WERI-Rb-1 (cell line): ENCODE measurements around the gene PIKFYVE.
"Not testable (repeated sequence)": the region's sequence is repeated elsewhere in the genome, so short reads cannot be mapped to it uniquely, and the experiment has no call there.

Source experiments
- DNase-seq: peaks from one replicate; pipeline ENCODE4 v3.0.0-alpha.2; 2020
- H3K27ac ChIP-seq: fragments of 250-450 bp; sonication (Bioruptor Pico); 2 replicates; pipeline ENCODE4 v1.5.1; 2020; ENCODE audit warnings: mild to moderate bottlenecking, moderate library complexity
- H3K27me3 ChIP-seq: fragments of 250-450 bp; sonication (Bioruptor Pico); 2 replicates; pipeline ENCODE4 v1.5.1; 2021; ENCODE audit warnings: mild to moderate bottlenecking, low read depth, moderate library complexity; ENCODE audit not compliant: insufficient read depth, severe bottlenecking
- H3K36me3 ChIP-seq: fragments of 250-450 bp; sonication (Bioruptor Pico); 2 replicates; pipeline ENCODE4 v1.5.1; 2020; ENCODE audit warnings: mild to moderate bottlenecking, moderate library complexity
- H3K4me3 ChIP-seq: 2 replicates; pipeline ENCODE4 v1.5.1; 2011; ENCODE audit warnings: low read depth, mild to moderate bottlenecking, control low read depth, low read length
- H3K9me3 ChIP-seq: fragments of 250-450 bp; sonication (Bioruptor Pico); 2 replicates; pipeline ENCODE4 v1.5.1; 2021; ENCODE audit warnings: mild to moderate bottlenecking, moderate library complexity; ENCODE audit not compliant: severe bottlenecking
- CTCF ChIP-seq: IDR thresholded peaks from 2 replicates; pipeline ENCODE4 v1.5.1; 2011; ENCODE audit warnings: low read depth, mild to moderate bottlenecking, control low read depth, inconsistent platforms, low read length

PIKFYVE gene

GRCh38 chr2:208265801-208266552, at the start of gene PIKFYVE:
Gene PIKFYVE (plus strand): TSS chr2:208266255. CDS start chr2:208271520, 5,265 bp downstream.
- no peaks in the 10 kb centered on the region for H3K9me3 ChIP-seq
- no peak for TF ChIP-seq CTCF
- H3K27me3 ChIP-seq, result no peaks in the 10 kb centered on the region
- DNase-seq, result peak; percentile 98
- peak within 1 kb of the TSS; percentile 97 for H3K4me3 ChIP-seq
- peak within 1 kb of the TSS; percentile 79 for H3K27ac ChIP-seq
- no peaks in the 10 kb centered on the region for H3K36me3 ChIP-seq

GRCh38 chr2:208221873-208222272, 44.2 kb upstream of the PIKFYVE start:
- not testable (repeated sequence) for H3K27ac ChIP-seq, H3K27me3 ChIP-seq, H3K9me3 ChIP-seq, H3K36me3 ChIP-seq, DNase-seq, H3K4me3 ChIP-seq

GRCh38 chr2:208222351-208222750, 43.7 kb upstream of the PIKFYVE start:
- DNase-seq, result no peak

GRCh38 chr2:208224802-208225201, 41.3 kb upstream of the PIKFYVE start:
- Histone ChIP-seq H3K27ac (no peak overlapping the region), H3K27me3 (no peaks in the 10 kb centered on the region), H3K36me3 (no peaks in the 10 kb centered on the region), H3K9me3 (no peaks in the 10 kb centered on the region), H3K4me3 (no peak overlapping the region)
- no peak for DNase-seq
- TF ChIP-seq CTCF, result no peak

More at GRCh38 chr2:208222351-208222750, 43.7 kb upstream of the PIKFYVE start:
- H3K9me3 ChIP-seq, result no peaks in the 10 kb centered on the region
- no peak overlapping the region for H3K4me3 ChIP-seq
- no peaks in the 10 kb centered on the region for H3K36me3 ChIP-seq
- H3K27ac ChIP-seq, result no peak overlapping the region
- TF ChIP-seq CTCF, result no peak
- H3K27me3 ChIP-seq, result no peaks in the 10 kb centered on the region

GRCh38 chr2:208227581-208228232, 38.3 kb upstream of the PIKFYVE start:
- no peak for DNase-seq
- TF ChIP-seq CTCF, result no peak

GRCh38 chr2:208228476-208228875, 37.6 kb upstream of the PIKFYVE start:
- no peak overlapping the region for H3K27ac ChIP-seq
- no peak for DNase-seq
- no peaks in the 10 kb centered on the region for H3K9me3 ChIP-seq
- no peaks in the 10 kb centered on the region for H3K27me3 ChIP-seq
- no peak for TF ChIP-seq CTCF
- H3K36me3 ChIP-seq, result no peaks in the 10 kb centered on the region
- no peak overlapping the region for H3K4me3 ChIP-seq

More at GRCh38 chr2:208227581-208228232, 38.3 kb upstream of the PIKFYVE start:
- H3K27me3 ChIP-seq, result no peaks in the 10 kb centered on the region
- no peak overlapping the region for H3K4me3 ChIP-seq
- H3K27ac ChIP-seq, result no peak overlapping the region
- no peaks in the 10 kb centered on the region for H3K36me3 ChIP-seq
- H3K9me3 ChIP-seq, result no peaks in the 10 kb centered on the region
